Stimulated activated CD4-positive, alpha-beta T cell treated with anti-CD3 and anti-CD28 coated beads, Interleukin-4, amount 100 ng/mL, for 1 hour (primary cell): Measurements from ENCODE around the gene LRRC8A.

Experiments
- DNase-seq: peaks from one replicate; pipeline ENCODE4 v3.0.0-alpha.2; 2020

LRRC8A gene

DNA sequence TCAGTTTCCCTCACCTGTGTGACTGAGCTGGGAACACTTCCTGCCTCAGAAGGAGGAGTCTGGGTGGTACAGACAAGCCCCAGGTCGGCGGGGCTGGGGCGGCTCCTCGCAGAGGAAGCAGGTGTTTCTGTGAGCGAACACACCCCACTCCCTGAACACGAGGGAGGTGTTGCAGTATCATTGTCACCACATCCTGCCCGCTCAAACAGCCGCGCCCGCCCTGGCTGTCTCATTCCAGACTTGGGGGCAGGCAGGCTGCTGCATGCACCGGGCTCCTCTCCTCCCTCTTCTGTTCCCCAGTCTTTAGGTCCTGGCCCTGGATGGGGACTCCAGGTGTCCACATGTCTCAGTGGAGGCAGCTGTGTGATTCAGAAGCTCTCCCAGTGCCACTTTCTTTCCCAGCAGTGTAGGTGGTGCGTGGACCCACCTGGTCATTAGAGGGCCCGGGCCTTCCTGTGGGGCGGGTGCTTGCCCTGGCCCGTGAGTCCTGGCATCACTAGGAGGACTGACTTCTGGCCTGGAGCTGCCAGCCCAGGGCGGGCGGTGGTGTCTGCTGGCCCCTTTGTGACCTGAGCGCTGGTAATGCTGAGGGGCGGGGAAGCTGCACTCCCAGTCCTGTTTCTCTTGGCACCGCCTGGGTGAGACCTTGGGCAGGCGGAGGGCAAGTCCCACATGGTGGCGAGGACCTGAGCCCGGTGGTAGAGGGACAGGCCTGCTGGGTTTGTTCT lies 20.6 kb downstream of the LRRC8A start:
- peak; percentile 82 for DNase-seq

DNA sequence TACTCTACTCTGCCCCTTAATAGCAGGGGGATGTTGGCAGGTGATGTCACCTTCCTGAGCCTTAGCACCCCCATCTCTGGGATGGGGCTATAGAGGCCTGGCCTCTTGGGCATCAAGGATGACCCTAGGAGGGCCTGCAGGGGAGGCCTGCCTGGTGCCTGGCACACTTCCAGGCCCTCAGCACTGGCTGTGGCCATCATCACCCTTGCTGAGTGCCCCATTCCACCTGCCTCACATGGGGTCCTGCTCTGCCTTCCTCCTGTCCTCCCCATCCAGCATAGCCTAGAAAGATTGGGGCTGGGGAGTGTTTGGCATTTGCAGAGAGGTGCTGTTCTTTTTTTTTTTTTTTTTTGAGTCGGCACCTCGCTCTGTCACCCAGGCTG lies 21.1 kb downstream of the LRRC8A start:
- no peak for DNase-seq

DNA sequence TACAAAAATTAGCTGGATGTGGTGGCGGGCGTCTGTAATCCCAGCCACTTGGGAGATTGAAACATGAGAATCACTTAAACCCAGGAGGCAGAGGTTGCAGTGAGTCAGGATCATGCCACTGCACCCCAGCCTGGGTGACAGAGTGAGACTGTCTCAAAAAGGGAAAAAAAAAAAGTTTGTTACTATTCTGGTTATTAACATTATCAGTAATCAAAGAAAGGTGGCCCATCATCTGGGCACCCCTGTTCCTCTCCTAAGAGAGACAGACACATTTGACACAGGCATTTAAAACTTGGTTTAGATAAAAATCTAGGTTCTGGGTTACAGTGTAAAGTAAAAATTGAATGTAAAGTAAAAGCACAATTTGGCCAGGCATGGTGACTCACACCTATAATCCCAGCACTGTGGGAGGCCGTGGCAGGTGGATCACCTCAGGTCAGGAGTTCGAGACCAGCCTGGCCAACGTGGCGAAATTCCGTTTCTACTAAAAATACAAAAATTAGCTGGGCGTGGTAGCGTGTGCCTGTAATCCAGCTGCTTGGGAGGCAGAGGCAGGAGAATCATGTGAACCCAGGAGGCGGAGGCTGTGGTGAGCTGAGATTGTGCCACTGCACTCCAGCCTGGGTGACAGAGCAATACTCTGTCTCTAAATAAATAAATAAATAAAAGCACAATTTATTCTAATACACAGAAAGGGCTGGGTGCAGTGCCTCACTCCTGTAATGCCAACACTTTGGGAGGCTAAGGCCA lies 22.1 kb downstream of the LRRC8A start:
- DNase-seq, result no peak

DNA sequence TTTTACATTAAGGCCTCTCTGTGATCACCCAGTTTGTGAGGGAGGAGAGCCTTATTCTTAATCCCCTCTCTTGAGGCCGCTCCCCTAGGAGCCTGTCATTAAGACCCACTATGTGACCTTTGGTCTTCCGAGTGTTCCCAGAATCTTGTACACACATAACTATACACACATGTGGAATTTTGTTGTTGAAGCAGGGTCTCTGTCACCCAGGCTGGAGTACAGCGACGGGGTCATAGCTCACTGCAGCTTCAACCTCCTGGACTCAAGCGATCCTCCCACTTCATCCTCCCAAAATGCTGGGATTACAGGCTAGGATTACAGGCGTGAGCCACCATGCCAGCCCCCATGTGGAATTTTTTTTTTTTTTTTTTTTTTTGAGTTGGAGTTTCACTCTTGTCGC lies 24.0 kb downstream of the LRRC8A start:
- no peak for DNase-seq

DNA sequence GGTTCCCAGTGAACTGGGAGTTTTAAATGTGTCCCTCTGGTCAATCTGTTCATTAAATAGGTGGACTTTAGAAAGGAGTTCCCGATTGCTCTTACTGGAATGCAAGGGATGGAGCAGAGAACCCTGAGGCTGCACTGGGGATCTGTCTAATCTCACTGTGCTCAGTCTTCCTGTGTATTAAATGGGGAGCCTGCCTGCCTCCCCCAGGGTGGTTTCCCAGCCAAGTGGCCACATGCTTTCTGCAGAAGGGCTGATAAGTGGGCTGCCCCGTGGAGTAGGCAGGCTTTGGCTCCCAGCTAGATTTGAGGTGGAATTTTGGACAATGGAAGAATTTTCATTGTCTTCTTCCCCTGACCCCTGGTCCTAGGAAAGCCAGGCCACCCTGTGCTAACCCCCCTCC lies 24.8 kb downstream of the LRRC8A start:
- DNase-seq, result no peak

DNA sequence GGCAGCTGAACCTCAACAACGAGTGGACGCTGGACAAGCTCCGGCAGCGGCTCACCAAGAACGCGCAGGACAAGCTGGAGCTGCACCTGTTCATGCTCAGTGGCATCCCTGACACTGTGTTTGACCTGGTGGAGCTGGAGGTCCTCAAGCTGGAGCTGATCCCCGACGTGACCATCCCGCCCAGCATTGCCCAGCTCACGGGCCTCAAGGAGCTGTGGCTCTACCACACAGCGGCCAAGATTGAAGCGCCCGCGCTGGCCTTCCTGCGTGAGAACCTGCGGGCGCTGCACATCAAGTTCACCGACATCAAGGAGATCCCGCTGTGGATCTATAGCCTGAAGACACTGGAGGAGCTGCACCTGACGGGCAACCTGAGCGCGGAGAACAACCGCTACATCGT lies 26.4 kb downstream of the LRRC8A start:
- DNase-seq, result no peak

DNA sequence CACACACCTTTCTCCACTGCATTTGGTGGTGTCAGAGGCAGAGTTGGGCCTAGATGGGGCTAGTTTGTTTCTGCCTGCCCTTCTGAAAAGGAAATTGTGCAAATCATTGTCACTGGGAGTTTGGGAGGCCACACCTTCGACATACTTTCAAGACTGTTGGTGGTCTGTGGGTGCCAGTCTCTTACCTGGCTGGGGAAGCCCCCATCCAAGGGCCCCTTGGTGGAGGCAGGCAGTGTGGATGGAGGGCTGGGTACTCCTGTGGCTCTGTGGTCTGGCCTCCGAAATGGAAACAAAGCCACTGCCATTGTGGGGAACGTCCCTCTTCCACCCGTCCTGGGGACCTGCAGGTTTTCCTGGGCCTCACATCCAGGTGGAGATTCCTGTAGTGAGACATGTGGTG lies 27.9 kb downstream of the LRRC8A start:
- no peak for DNase-seq

DNA sequence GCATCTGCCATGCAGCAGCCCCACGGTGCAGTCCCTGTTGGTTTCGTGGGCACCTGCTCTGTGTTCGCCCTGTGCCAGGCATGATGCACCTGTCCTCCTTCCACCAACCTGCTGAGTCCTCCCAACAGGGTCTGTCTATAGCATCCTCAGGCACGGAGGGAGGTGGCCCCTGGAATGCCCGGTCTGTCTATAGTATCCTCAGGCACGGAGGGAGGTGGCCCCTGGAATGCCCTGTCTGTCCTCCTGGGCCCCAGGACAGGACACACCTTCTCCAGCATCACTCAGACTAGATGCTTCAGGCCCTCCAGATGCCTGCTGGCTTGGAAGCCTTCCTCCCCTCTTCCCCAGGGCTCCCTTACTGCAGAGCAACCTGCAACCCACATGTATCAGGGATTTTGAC lies 29.0 kb downstream of the LRRC8A start:
- DNase-seq, result no peak

DNA sequence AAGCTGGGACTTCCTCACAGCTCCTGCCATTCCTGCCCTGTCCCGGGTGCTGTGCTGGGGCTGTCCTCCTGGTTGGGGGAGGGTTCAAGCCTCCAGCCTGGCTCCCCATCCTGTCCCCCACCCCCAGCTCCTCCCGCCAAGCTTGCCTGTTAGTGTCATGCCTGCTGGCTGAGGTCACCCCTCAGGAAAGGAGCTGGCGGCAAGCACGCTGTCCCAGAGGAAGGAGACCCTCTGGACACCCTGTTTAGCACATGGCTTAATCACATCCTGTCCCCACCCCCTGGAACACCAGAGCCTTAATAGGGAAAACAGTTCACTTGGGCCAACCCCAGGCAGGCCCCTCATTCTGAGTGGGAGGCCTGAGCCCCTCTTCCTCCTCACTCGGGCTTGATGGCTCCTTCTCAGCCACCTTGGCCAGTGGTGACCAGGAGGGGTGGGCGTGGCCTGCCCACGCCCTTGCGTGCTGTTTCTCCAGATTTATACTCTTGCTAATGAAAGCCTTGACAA lies 29.6 kb downstream of the LRRC8A start:
- DNase-seq, result no peak

DNA sequence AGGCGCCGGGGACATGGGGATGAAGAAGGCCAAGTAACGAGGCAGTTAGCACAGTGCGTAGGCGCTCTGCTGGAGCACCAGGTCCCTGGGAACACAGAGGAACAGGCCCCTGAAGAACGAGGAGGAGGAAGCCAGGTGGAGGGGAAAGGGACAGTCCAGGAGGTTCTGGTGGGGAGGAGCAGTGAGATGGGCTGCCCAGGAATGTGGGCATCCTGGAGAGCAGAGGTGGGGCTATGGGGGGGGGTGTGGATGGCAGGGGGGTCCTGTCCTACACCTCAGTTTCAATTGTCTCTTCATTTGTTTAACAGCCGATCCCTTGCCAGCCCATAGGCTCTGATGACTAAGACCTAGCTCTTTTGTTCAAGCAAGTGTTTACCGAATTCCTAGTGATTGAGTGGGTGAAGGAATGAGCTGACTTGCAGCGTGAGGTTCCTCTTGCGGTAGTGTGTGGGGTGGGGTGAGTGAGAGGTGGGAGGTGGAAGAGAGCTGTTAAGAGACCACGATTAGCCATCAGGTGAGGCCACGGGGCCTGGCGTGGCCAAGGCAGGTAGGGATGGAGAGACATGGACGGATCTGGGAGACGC lies 30.4 kb downstream of the LRRC8A start:
- DNase-seq, result peak; percentile 20

DNA sequence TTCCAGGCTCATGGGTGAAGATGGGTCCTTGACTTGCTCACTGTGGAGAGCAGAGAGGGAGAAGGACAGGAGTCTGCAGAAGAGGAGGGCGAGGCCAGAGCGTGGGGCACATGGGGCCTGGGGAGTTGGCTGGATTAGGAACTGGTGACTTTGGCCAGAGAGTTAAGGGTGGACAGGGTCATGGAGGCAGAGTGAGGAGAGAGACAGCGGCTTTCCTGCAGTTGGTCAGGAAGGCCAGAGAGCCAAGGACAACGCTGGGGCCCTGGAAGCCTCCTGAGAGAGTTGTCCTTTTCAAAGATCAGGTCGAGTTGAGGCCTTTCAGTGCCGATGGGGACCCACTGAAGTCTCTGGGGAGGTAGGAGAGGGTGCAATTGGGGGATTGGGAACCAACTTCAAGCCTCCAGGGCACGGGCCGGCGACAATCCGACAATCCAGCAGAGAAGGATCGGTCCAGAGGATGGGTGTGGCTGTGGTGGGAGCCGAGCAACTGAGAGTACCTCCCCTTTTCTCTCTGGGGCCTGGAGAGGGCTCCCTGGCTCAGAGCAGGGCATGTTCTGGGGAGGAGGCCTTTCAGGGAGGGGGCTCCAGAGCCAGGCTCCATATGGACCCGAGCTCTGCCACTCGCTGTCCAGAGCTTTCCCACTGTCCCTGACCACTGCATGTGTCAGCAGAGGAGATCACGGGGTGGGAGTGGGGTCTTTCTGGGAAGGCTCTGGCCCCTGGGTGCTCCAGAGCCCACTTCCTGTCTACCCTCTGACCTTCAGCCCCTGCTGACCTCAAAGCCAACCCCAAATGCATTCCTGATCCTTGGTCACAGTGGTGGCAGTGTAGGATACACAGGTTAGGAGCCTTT lies 31.3 kb downstream of the LRRC8A start:
- DNase-seq, result no peak

DNA sequence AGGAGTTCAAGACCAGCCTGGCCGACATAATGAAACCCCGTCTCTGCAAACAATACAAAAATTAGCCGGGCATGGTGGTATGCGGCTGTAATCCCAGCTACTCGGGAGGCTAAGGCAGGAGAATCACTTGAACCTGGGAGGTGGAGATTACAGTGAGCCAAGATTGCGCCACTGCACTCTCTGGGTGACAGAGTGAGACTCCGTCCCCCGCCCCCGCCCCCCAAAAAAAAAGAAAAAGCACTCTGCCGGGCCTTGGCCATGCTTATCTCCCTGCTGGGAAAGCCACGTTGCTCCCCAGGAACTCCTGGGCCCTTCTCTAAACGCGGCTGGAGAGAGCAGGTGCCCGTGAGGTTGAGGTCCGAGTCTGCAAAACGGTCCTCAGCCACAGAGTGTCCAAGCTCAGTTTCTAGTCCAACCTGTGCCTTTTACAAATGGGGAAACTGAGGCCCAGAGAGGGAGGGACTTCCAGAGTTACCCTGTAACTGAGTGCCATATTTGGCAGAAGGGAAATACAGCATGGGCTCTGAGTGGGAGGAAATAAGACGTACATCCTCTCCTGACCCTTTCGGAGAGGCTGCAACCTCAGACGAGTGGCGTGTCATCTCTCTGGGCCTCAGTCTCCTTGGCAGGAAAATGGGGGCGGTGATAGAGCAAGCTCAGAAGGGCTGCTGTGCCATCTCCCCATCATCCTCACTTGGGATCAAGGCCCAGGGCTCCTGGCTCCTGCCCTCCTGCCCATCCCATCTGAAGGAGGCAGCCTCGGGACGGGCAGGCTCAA lies 32.3 kb downstream of the LRRC8A start:
- no peak for DNase-seq

DNA sequence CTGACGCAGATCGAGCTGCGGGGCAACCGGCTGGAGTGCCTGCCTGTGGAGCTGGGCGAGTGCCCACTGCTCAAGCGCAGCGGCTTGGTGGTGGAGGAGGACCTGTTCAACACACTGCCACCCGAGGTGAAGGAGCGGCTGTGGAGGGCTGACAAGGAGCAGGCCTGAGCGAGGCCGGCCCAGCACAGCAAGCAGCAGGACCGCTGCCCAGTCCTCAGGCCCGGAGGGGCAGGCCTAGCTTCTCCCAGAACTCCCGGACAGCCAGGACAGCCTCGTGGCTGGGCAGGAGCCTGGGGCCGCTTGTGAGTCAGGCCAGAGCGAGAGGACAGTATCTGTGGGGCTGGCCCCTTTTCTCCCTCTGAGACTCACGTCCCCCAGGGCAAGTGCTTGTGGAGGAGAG lies 34.3 kb downstream of the LRRC8A start:
- no peak for DNase-seq

DNA sequence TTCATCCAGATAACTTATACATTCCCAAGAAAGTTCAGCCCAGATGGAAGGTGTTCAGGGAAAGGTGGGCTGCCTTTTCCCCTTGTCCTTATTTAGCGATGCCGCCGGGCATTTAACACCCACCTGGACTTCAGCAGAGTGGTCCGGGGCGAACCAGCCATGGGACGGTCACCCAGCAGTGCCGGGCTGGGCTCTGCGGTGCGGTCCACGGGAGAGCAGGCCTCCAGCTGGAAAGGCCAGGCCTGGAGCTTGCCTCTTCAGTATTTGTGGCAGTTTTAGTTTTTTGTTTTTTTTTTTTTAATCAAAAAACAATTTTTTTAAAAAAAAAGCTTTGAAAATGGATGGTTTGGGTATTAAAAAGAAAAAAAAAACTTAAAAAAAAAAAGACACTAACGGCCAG lies 34.8 kb downstream of the LRRC8A start:
- no peak for DNase-seq

DNA sequence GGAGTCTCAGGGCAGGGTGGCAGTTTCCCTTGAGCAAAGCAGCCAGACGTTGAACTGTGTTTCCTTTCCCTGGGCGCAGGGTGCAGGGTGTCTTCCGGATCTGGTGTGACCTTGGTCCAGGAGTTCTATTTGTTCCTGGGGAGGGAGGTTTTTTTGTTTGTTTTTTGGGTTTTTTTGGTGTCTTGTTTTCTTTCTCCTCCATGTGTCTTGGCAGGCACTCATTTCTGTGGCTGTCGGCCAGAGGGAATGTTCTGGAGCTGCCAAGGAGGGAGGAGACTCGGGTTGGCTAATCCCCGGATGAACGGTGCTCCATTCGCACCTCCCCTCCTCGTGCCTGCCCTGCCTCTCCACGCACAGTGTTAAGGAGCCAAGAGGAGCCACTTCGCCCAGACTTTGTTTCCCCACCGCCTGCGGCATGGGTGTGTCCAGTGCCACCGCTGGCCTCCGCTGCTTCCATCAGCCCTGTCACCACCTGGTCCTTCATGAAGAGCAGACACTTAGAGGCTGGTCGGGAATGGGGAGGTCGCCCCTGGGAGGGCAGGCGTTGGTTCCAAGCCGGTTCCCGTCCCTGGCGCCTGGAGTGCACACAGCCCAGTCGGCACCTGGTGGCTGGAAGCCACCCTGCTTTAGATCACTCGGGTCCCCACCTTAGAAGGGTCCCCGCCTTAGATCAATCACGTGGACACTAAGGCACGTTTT lies 35.4 kb downstream of the LRRC8A start:
- no peak for DNase-seq

DNA sequence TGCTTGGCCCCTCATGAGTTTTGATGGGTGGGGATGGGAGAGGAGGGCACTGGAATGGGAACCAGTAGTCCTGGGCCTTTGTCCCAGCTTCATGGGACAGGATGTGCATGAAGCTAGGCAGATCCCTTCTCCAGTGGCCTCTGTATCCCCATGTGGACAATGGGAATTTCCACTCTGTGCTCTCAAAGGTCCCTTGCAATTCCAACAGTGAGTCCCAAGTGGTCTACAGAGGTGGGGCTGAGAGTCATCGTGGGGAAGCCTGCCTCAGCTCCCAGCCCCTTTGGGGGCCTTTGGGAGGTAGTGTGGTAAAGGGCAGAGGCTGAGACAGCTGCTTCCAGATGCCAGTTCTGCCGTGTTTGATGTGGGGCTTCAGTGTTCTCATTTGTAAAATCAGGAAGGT lies 37.0 kb downstream of the LRRC8A start:
- no peak for DNase-seq

DNA sequence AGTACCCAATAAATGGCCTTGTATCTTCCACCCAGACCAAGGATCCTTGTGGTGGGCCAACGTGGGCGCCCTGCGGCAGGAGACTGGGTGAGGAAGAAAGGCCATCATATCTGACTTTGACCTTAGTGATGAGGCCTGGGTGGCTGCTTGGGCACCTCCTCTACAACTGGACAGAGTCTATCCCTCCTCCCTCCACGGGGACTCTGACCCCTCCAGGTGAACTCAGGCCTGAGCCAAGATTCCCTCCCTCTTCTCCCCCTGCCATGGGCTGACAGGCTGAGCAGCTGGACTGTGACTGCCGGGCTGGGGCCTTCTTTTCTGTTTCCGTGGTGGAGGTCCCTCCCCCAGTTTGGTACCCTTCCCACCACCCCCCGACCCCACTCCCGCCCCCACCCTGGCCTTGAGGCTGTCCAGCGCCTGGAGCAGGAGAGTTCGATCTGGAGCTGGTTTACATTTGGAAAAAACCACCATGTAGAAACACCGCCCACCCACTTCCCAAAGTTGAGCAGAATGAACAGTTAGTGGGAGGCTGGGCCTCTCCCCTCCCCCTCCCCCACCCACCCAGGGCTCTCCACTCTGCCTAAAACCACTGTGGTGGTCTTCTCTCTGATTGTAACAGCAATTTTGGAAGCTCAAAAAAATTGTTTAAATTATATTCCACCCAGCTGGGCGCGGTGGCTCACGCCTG lies 37.6 kb downstream of the LRRC8A start:
- DNase-seq, result no peak

DNA sequence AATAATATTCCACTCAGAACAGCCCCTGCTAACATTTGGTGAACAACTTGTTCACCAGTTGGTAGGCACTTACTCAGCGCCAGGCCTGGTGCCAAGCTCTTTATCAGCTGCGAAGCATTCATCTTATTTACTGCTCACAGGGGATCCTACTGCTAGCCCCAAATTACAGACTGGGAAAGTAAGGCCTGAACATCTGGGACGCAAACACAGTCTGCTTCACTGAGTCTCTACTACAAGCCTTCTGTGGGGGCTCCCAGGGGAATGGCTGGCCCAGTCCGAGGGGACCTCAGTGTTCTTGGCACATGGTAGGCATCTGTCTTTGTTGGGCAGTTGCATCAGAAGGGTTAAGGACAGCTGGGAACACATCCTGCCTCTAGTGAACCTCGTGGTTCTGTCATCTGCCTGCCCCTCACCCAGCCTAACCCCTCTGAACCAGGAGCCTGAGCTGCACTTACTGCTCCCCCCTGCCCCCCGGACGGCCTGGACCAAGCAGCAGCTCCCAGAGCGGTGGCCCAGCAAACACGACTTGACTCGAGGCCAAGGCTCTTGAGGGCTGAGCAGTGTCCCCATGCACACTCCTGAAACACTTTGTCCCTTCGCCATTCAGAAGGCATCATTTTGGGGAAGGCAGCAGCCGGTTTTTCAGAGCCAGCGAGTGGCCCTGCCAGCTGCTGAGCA lies 38.6 kb downstream of the LRRC8A start, which contains the start of gene PHYHD1:
PHYHD1 (plus strand) TSS at position 602 of the 678 bp plus-strand sequence. CDS start 1,342 bp downstream, outside the sequence.
- no peak for DNase-seq

DNA sequence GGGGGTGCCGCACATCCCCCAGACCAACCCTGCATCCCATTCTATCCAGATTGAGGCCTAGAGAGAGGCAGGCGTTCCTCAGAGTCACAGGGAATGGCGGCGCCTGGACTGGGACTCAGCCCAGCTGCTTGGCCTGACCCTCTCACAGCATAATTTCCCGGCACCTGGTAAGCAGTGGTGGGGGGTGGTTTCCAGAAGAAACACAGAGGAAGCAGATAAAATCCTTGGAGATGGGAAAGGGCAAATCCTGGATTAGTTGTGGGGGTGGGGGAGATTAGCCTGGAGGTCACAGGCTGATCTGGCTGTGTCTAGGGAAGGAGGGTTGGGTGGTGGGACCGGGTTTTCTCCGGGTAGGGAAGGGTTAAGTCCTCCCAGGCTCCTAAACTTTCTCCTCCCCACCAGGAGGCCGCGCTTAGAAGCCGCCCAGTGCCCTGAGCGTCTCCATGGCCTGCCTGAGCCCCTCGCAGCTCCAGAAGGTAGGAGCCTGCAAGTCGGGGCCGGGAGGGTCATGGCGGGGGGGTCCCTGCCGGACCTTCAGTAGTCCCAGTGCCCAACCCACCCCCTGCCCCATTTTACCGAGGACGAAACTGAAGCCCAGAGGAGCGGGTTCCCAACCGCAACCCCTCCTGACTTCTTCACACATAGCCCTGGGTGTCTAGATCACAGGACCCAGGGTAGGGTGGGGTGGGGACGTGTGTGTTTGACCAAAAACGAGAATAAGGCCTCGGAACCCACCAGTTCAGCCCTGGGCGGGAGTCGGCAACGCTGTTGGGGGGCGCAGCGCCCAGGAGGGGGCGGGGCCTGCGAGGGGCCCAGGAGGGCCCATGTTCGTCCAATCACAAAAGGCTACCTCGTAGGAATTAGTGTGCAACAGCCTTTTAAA lies 40.2 kb downstream of the LRRC8A start:
- DNase-seq, result no peak
